Activated effector memory CD4-positive, alpha-beta T cell treated with Interleukin-2 at 50 U/mL for 16 hours (primary cell): ENCODE measurements around the gene CROT.

Source experiments
- DNase-seq: peaks from one replicate; pipeline ENCODE4 v3.0.0-alpha.2; 2020

Gene CROT

GRCh38 chr7:87345166-87345927, at the start of gene CROT:
CROT (plus strand) TSS chr7:87345664; CDS start chr7:87349069, 3,405 bp downstream.
- peak; percentile 91 for DNase-seq

DNA sequence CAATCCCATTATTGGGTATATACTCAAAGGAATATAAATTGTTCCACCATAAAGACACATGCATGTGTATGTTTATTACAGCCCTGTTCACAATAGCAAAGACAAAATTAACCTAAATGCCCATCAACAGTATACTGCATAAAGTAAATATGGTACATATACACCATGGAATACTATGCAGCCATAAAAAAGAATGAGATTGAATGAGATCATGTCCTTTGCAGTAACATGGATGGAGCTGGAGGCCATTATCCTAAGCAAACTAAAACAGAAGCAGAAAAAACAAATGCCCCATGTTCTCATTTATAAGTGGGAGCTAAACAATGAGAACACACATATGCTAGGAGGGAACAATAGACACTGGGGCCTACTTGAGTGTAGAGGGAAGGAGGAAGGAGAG, 44.7 kb upstream of the CROT start:
- DNase-seq: no peak

- DNase-seq: no peak
These were observed 34.6 kb upstream of the CROT start for GRCh38 chr7:87310790-87311419.

DNA sequence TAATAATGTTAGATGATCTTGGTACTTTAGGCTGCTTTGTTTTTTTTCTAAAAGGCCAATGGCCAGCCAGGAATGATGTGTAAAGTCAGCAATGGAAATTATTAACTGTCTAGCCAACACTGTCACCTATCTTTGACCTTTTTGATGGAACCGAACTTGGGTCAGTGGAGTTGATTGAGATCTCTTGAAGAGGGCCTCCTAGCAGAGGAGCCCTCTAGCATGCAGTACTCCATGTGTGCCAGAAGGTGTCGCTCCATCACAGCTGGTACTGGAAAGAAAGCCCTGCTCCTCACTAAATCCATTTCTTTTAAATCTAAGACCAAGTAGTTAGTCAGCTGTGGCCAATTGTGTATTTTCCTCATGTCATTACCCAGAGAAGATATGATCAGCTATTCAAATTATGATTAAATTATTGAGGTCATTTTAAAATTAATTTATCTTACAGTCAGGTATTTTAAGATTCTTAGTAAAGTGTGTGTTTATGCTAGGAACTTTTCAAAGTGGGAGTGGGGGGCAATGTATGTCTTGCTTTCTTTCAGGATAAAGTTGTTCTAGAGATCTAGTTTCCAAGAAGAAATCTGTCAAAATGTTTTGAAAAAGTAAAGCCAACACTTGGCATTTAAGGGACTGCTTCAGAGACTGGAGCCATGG, 33.1 kb upstream of the CROT start:
- peak; percentile 39 for DNase-seq

- no peak for DNase-seq
These were observed 29.3 kb upstream of the CROT start for GRCh38 chr7:87316097-87316700.

DNA sequence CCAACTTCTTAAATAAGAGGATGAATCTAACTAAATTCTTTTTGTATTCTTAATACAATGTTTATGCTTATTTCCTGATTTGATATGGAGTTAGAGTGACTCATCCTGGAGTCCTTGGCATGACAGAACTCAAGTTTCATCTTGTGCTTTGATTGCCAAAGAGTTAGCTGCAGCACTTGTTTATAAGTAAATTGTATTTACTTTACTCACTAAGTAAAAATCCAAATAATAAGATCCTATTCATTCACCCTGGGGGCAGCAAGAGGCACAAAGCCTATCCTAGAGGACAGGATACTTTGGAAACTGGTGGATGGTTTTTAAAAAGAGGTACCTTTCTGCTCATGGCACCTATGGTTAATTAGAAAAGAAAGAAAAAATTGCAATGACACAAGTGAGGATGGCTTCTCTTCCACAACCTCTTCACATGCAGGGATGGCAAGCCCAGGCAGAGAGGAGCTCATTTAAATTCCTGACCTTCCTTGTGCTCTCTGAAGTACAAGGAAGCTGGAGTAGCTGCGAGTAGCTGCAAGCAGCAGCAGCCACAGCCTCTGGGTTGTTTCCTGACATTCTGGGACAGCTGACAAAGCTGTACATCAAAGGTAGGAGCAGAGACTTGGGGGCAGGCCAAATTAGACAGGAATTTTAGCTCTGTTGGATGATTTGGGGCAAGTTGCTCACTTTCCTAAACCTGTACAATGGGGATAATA, 28.5 kb upstream of the CROT start:
- no peak for DNase-seq

- no peak for DNase-seq
These were observed 27.7 kb upstream of the CROT start for GRCh38 chr7:87317691-87318245.

- DNase-seq: peak; percentile 4
These were observed 26.7 kb upstream of the CROT start for GRCh38 chr7:87318741-87319140.

DNA sequence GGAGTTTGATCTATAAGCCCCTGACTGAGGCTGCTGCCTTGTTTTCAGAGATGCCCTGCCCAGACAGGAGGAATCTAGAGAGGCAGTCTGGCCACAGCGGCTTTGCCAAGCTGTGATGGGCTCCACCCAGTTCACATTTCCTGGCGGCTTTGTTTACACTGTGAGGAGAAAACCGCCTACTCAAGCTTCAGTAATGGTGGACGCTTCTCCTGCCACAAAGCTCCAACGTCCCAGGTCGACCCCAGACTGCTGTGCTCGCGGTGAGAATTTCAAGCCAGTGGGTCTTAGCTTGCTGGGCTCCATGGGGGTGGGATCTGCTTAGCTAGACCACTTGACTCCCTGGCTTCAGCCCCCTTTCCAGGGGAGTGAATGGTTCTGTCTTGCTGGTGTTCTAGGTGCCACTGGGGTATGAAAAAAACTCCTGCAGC, 26.3 kb upstream of the CROT start:
- DNase-seq: peak; percentile 40

DNA sequence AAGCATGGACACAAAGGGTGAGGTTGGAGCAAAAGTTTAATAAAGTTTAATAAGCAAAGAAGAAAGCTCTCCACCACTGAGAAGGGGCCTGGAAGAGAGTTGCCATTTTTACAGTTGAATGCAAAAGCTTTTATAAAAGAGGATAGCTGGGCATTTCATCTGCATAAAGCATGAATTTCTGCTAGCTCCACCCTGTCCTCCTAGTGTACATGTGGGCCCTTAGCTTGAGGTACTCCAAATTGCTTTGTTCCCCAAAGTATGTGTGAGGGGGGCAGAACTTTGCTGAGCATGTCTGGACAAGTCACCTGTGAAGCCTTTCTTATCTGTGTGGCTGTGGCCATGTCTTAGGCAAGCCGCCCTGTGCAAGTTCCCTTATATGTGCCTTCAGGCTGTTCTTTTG, 22.6 kb upstream of the CROT start:
- no peak for DNase-seq

- no peak for DNase-seq
These were observed 19.7 kb upstream of the CROT start for GRCh38 chr7:87325576-87326370.

- no peak for DNase-seq
These were observed 17.2 kb upstream of the CROT start for GRCh38 chr7:87328281-87328680.

GRCh38 chr7:87330316-87330715, 15.1 kb upstream of the CROT start:
- DNase-seq: no peak

GRCh38 chr7:87330942-87331341, 14.5 kb upstream of the CROT start:
- DNase-seq: no peak

DNA sequence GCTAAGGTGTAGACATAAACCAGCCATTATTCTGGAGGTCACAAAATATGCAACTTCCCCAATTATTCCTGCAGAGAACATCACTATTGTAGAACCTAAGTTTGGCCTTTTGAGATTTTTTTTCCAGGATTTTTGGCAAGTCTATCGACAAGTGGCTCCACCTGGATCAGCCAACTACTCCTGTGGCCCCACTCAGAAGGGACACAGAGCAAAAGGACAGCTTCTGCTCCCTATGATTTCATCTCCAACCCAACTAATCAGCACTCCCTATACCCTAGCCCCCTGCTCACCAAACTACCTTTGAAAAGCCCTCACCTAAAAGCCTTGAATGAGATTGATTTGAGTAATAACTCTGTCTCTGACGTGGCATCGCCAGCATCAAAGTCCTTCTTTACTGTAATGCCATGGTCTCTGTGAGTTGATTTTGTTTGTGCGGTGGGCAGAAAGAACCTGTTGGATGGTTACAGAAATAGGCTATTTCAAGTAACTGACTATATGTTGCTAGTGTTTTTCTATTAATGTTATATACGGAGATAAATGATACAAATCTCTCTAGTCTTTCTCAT, 13.7 kb upstream of the CROT start:
- no peak for DNase-seq

GRCh38 chr7:87332321-87332720, 13.1 kb upstream of the CROT start:
- no peak for DNase-seq

DNA sequence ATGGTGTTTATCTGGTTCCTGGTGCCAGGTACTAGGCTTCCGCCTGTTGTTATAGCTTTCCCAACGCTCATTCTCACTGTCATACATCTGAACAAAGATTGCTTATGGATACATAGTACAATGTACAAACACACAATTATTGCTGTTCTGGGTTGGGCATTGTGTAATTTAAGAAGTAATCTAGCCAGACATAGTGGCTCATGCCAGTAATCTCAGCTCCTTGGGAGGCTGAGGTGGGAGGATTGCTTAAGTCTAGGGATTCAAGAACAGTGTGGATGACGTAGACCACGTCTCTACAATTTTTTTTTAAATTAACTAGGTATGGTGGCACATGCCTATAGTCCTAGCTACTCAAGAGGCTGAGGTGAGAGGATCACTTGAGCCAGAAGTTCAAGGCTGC, 9.3 kb upstream of the CROT start:
- DNase-seq: no peak

- no peak for DNase-seq
These were observed 8.1 kb upstream of the CROT start for GRCh38 chr7:87337331-87337730.

DNA sequence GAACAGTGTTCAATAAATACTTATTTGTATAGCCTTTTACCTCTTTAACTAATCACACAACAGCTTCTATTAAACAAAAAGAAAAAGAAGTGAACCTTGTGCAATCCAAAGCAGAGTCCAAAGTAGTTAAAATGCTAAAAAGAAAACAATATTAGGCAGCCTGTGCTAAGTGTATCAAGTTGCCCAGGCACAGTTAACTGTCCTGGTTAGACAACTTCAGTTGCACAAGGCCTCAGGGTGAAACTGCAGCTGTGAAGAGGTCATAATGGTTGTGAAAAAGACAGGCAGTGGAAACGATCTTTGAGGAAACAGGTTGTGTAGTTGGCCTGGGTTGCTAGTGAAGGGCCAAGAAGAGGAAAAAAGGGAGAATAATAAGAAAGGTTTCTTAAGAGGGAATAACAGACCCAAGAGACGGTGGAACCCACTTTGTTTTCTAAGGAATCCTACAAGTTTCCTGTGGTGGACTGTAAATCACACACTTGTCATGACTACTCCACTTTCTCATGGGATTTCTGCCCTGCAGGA, 6.0 kb upstream of the CROT start:
- no peak for DNase-seq

- DNase-seq: no peak
These were observed 4.0 kb upstream of the CROT start for GRCh38 chr7:87341441-87341840.

- no peak for DNase-seq
These were observed 3.2 kb upstream of the CROT start for GRCh38 chr7:87342231-87342630.
